Liver (tissue), 9 donors: Measurements from ENCODE around the gene ARPC4. TPM values are rescaled to one million over a fixed set of nuclear protein-coding genes. Genes with fewer than 3 reads are reported as not detected.

Experiments
- DNase-seq: peaks from one replicate; pipeline ENCODE4 v3.0.0-alpha.2; 2017; ENCODE audit warnings: low spot score
- H3K27ac ChIP-seq, 2 donors: one replicate each; pipeline ENCODE4 v1.7.0; 2013; ENCODE audit warnings: inconsistent platforms in 2 of 2, low read length in 2 of 2, control low read depth in 1 of 2, low read depth in 1 of 2, mild to moderate bottlenecking in 1 of 2
- H3K27me3 ChIP-seq, 4 donors: one replicate each; pipeline versions ENCODE4 v1.6.1 to v1.7.0; 2013; ENCODE audit warnings: low read length in 3 of 4, inconsistent platforms in 1 of 4, mild to moderate bottlenecking in 1 of 4, moderate library complexity in 1 of 4; ENCODE audit not compliant: control insufficient read depth in 4 of 4, insufficient read depth in 4 of 4
- H3K36me3 ChIP-seq, 4 donors: one replicate each; pipeline versions ENCODE4 v1.6.1 to v1.7.0; 2013; ENCODE audit warnings: low read length in 3 of 4, mild to moderate bottlenecking in 3 of 4, low read depth in 1 of 4, moderate library complexity in 1 of 4; ENCODE audit not compliant: control insufficient read depth in 4 of 4, insufficient read depth in 3 of 4
- H3K4me1 ChIP-seq, 4 donors: one replicate each; pipeline versions ENCODE4 v1.6.1 to v1.7.0; 2013; ENCODE audit warnings: low read length in 3 of 4, mild to moderate bottlenecking in 3 of 4, moderate library complexity in 1 of 4; ENCODE audit not compliant: control insufficient read depth in 4 of 4, insufficient read depth in 4 of 4
- H3K4me3 ChIP-seq, 3 donors: one replicate each; pipeline versions ENCODE4 v1.6.1 to v1.7.0; 2013; ENCODE audit warnings: low read length in 3 of 3, control low read depth in 1 of 3, low read depth in 1 of 3, mild to moderate bottlenecking in 1 of 3
- H3K9ac ChIP-seq, 2 donors: one replicate each; pipeline ENCODE4 v1.7.0; 2013; ENCODE audit warnings: low read length in 2 of 2, mild to moderate bottlenecking in 2 of 2, moderate library complexity in 2 of 2, control low read depth in 1 of 2, low read depth in 1 of 2
- H3K9me3 ChIP-seq, 4 donors: one replicate each; pipeline versions ENCODE4 v1.6.1 to v1.7.0; 2013; ENCODE audit warnings: low read length in 3 of 4; ENCODE audit not compliant: control insufficient read depth in 4 of 4
- EGR1 ChIP-seq, 2 donors: IDR thresholded peaks; 2 replicates each; pipeline ENCODE4 v1.6.1; 2016 to 2018; ENCODE audit warnings: antibody characterized with exemption in 2 of 2, low read depth in 2 of 2
- FOXA1 ChIP-seq: IDR thresholded peaks from 2 replicates; pipeline ENCODE4 v1.6.1; 2016; ENCODE audit warnings: antibody characterized with exemption
- FOXA2 ChIP-seq: IDR thresholded peaks from 2 replicates; pipeline ENCODE4 v1.6.1; 2016; ENCODE audit warnings: antibody characterized with exemption
- GABPA ChIP-seq, 2 donors: IDR thresholded peaks in 1 of 2; conservative IDR thresholded peaks in 1 of 2; 2 replicates each; pipeline ENCODE4 v1.6.1; 2016; ENCODE audit warnings: antibody characterized with exemption in 2 of 2, mild to moderate bottlenecking in 1 of 2, moderate library complexity in 1 of 2
- HNF4A ChIP-seq, 2 donors: conservative IDR thresholded peaks; 2 replicates each; pipeline ENCODE4 v1.6.1; 2016; ENCODE audit warnings: antibody characterized with exemption in 2 of 2, mild to moderate bottlenecking in 2 of 2
- HNF4G ChIP-seq: IDR thresholded peaks from 2 replicates; pipeline ENCODE4 v1.6.1; 2016; ENCODE audit warnings: antibody characterized with exemption
- JUND ChIP-seq, 2 donors: IDR thresholded peaks; 2 replicates each; pipeline ENCODE4 v1.6.1; 2016; ENCODE audit warnings: antibody characterized with exemption in 2 of 2
- NR2F2 ChIP-seq: IDR thresholded peaks from 2 replicates; pipeline ENCODE4 v1.6.1; 2016; ENCODE audit warnings: antibody characterized with exemption
- RAD21 ChIP-seq, 2 donors: IDR thresholded peaks; 2 replicates each; pipeline ENCODE4 v1.6.1; 2016; ENCODE audit warnings: antibody characterized with exemption in 2 of 2, mild to moderate bottlenecking in 2 of 2
- RXRA ChIP-seq, 2 donors: IDR thresholded peaks; 2 replicates each; pipeline ENCODE4 v1.6.1; 2017 to 2018; ENCODE audit warnings: antibody characterized with exemption in 2 of 2, mild to moderate bottlenecking in 1 of 2
- SP1 ChIP-seq: IDR thresholded peaks from 2 replicates; pipeline ENCODE4 v1.6.1; 2018; ENCODE audit warnings: antibody characterized with exemption, mild to moderate bottlenecking
- TAF1 ChIP-seq: conservative IDR thresholded peaks from 2 replicates; pipeline ENCODE4 v1.6.1; 2016; ENCODE audit warnings: antibody characterized with exemption, mild to moderate bottlenecking
- YY1 ChIP-seq: IDR thresholded peaks from 2 replicates; pipeline ENCODE4 v1.6.1; 2016; ENCODE audit warnings: antibody characterized with exemption, mild to moderate bottlenecking
- WGBS: extraction: QIAGEN DNeasy Blood & Tissue Kit; methylation state at CpG from one replicate; pipeline ENCODE4 v1.1.7; 2013; 5-methylcytosine and 5-hydroxymethylcytosine counted together
- polyA plus RNA-seq, 2 donors: library from polyadenylated mRNA; stranded (reverse) in 1 of 2; unstranded in 1 of 2; fragments of 200-250 nt in 1 of 2; fragments of >200 nt in 1 of 2; fragmentation: Nextera tagmentation in 1 of 2; extraction: Ambion mirVana in 1 of 2; gene quantifications; one replicate each; pipeline versions ENCODE4 v1.2.1 to v1.2.3, GENCODE V29; 2013 to 2015
- total RNA-seq, 2 donors: library from RNA; depleted of rRNA; stranded (reverse); fragments of >200 nt; gene quantifications; one replicate each; pipeline ENCODE4 v1.2.3, GENCODE V29; 2014
- TF ChIP-seq, protein P1 (sequence below): fragments of 150-350 bp; IDR thresholded peaks from 2 replicates; pipeline ENCODE4 v1.5.1; 2017; ENCODE audit warnings: improper control_type of control experiment, low read depth, low read length; ENCODE audit not compliant: missing input control
- TF ChIP-seq, protein P2 (sequence below): IDR thresholded peaks from 2 replicates; pipeline ENCODE4 v1.6.1; 2016; ENCODE audit warnings: antibody characterized with exemption
- TF ChIP-seq, protein P3 (sequence below): IDR thresholded peaks from 2 replicates; pipeline ENCODE4 v1.6.1; 2016; ENCODE audit warnings: antibody characterized with exemption, mild to moderate bottlenecking
- TF ChIP-seq, protein P4 (sequence below): IDR thresholded peaks from 2 replicates; pipeline ENCODE4 v1.6.1; 2016; ENCODE audit warnings: antibody characterized with exemption
- TF ChIP-seq, protein P5 (sequence below): IDR thresholded peaks from 2 replicates; pipeline ENCODE4 v1.6.1; 2016; ENCODE audit warnings: antibody characterized with exemption
- donor health status: healthy.
- donor health status: healthy.
- donor health status: healthy.
- donor health status: healthy.
- donor health status: healthy.

ARPC4 gene
- total and polyA plus RNA-seq, 4 donors: 22.1 to 53.6 (median 52.5) TPM

DNA sequence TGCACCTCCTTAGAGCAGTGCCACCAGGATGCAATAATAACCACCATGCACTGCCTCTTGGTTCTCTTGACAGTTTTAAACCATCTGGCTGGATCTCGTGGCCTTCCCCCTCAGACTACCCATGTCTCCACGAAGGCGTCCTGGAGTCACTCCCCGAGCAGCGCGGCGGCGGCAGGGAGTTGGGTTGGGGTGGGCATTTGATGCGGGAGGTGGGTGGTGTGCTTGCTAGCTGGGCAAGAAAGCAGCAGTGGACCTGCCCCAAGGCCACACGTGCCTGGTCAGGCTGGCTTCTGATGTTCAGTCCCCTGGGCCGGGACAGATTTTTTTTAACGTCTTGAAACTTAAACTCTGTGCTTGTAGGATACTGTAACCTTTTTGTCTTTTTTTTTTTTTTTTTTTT, 13.3 kb downstream of the ARPC4 start:
- WGBS: 94% methylated on average over 12 of the region's 12 CpGs
- DNase-seq: no peak
- Histone ChIP-seq H3K27me3 (no peaks in the 10 kb centered on the region), H3K4me1 (peaks cover 0 to 13% (median 7%) of the 10 kb centered on the region in 4 donors), H3K9me3 (no peaks in the 10 kb centered on the region), H3K4me3 (no peak overlapping the region), H3K27ac (no peak overlapping the region), H3K36me3 (peaks cover 14 to 49% (median 46%) of the 10 kb centered on the region in 4 donors), H3K9ac (no peak overlapping the region)
- TF ChIP-seq EGR1 (IDR thresholded peaks at IDR 0.05; ENCODE audit: low read depth in 2 of 2): no peak
- no peak for TF ChIP-seq SP1
- TF ChIP-seq HNF4G: no peak
- no peak for TF ChIP-seq FOXA1
- TF ChIP-seq NR2F2: no peak
- TF ChIP-seq, protein P1, sequence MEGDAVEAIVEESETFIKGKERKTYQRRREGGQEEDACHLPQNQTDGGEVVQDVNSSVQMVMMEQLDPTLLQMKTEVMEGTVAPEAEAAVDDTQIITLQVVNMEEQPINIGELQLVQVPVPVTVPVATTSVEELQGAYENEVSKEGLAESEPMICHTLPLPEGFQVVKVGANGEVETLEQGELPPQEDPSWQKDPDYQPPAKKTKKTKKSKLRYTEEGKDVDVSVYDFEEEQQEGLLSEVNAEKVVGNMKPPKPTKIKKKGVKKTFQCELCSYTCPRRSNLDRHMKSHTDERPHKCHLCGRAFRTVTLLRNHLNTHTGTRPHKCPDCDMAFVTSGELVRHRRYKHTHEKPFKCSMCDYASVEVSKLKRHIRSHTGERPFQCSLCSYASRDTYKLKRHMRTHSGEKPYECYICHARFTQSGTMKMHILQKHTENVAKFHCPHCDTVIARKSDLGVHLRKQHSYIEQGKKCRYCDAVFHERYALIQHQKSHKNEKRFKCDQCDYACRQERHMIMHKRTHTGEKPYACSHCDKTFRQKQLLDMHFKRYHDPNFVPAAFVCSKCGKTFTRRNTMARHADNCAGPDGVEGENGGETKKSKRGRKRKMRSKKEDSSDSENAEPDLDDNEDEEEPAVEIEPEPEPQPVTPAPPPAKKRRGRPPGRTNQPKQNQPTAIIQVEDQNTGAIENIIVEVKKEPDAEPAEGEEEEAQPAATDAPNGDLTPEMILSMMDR: no peak
- no peak for TF ChIP-seq YY1
- no peak for TF ChIP-seq TAF1
- TF ChIP-seq, protein P2, sequence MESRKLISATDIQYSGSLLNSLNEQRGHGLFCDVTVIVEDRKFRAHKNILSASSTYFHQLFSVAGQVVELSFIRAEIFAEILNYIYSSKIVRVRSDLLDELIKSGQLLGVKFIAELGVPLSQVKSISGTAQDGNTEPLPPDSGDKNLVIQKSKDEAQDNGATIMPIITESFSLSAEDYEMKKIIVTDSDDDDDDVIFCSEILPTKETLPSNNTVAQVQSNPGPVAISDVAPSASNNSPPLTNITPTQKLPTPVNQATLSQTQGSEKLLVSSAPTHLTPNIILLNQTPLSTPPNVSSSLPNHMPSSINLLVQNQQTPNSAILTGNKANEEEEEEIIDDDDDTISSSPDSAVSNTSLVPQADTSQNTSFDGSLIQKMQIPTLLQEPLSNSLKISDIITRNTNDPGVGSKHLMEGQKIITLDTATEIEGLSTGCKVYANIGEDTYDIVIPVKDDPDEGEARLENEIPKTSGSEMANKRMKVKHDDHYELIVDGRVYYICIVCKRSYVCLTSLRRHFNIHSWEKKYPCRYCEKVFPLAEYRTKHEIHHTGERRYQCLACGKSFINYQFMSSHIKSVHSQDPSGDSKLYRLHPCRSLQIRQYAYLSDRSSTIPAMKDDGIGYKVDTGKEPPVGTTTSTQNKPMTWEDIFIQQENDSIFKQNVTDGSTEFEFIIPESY: no peak
- TF ChIP-seq RAD21 (IDR thresholded peaks at IDR 0.05): no peak
- TF ChIP-seq JUND (IDR thresholded peaks at IDR 0.05): no peak
- no peak for TF ChIP-seq HNF4A (conservative IDR thresholded peaks at IDR 0.05)
- TF ChIP-seq, protein P3, sequence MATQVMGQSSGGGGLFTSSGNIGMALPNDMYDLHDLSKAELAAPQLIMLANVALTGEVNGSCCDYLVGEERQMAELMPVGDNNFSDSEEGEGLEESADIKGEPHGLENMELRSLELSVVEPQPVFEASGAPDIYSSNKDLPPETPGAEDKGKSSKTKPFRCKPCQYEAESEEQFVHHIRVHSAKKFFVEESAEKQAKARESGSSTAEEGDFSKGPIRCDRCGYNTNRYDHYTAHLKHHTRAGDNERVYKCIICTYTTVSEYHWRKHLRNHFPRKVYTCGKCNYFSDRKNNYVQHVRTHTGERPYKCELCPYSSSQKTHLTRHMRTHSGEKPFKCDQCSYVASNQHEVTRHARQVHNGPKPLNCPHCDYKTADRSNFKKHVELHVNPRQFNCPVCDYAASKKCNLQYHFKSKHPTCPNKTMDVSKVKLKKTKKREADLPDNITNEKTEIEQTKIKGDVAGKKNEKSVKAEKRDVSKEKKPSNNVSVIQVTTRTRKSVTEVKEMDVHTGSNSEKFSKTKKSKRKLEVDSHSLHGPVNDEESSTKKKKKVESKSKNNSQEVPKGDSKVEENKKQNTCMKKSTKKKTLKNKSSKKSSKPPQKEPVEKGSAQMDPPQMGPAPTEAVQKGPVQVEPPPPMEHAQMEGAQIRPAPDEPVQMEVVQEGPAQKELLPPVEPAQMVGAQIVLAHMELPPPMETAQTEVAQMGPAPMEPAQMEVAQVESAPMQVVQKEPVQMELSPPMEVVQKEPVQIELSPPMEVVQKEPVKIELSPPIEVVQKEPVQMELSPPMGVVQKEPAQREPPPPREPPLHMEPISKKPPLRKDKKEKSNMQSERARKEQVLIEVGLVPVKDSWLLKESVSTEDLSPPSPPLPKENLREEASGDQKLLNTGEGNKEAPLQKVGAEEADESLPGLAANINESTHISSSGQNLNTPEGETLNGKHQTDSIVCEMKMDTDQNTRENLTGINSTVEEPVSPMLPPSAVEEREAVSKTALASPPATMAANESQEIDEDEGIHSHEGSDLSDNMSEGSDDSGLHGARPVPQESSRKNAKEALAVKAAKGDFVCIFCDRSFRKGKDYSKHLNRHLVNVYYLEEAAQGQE: no peak
- TF ChIP-seq GABPA (IDR thresholded peaks at IDR 0.05 in 1 of 2, conservative IDR thresholded peaks at IDR 0.05 in 1 of 2): no peak
- TF ChIP-seq, protein P4, sequence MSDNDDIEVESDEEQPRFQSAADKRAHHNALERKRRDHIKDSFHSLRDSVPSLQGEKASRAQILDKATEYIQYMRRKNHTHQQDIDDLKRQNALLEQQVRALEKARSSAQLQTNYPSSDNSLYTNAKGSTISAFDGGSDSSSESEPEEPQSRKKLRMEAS: no peak
- TF ChIP-seq, protein P5, sequence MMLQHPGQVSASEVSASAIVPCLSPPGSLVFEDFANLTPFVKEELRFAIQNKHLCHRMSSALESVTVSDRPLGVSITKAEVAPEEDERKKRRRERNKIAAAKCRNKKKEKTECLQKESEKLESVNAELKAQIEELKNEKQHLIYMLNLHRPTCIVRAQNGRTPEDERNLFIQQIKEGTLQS: no peak
- TF ChIP-seq RXRA (IDR thresholded peaks at IDR 0.05): no peak
- TF ChIP-seq FOXA2: no peak
